HepG2 (cell line): ENCODE data around the gene DUOXA2. TPM values are rescaled to one million over a fixed set of nuclear protein-coding genes. Genes with fewer than 3 reads are reported as not detected.

Source experiments
- ATAC-seq: fragments of 200-7000 bp; cut with Tn5 transposase; 3 replicates; pipeline ENCODE4 v1.9.1; 2020; ENCODE audit warnings: mild to moderate bottlenecking, moderate library complexity
- BruUV-seq: library from RNA; stranded (reverse); fragments of 400-500 nt; replicated peaks from 2 replicates; lab custom pipeline; 2021; lab: Mats Ljungman, UMichigan
- CTCF ChIA-PET: fragments of 300-600 bp; formaldehyde crosslinking; extraction: SDS; loops from one replicate; lab custom pipeline; 2021; ENCODE audit warnings: low total read pairs, inconsistent platforms, low intra/inter-chr PET ratio; lab: Yijun Ruan, JAX
- POLR2A ChIA-PET: fragments of 350-600 bp; sonication (Branson Sonifier 250); formaldehyde crosslinking; loops from one replicate; lab custom pipeline; 2020; ENCODE audit warnings: antibody characterized with exemption, inconsistent platforms; lab: Yijun Ruan, JAX
- DNase-seq: peaks from one replicate; pipeline ENCODE4 v3.0.0-alpha.2; 2015; ENCODE audit warnings: low spot score
- FAIRE-seq: peaks from 3 replicates; lab custom pipeline; 2011; peaks lifted over from hg19 to GRCh38; lab: Jason Lieb, UNC
- H2AFZ ChIP-seq: one replicate; pipeline ENCODE4 v1.6.1; 2011; ENCODE audit warnings: low read length, inconsistent platforms
- H3K27ac ChIP-seq: fragments of 300-600 bp; 3 replicates; pipeline ENCODE4 v1.8.0; 2011; ENCODE audit warnings: mixed run types, mild to moderate bottlenecking, mixed read lengths, low read length, inconsistent platforms; ENCODE audit not compliant: insufficient read depth; ENCODE audit errors: extremely low read length
- H3K27me3 ChIP-seq, 2 experiments: fragments of 200-600 bp in 1 of 2; 2 replicates in 1 of 2; 3 replicates in 1 of 2; pipeline versions ENCODE4 v1.6.0 to v1.8.0; 2011; ENCODE audit warnings: low read length in 2 of 2, mild to moderate bottlenecking in 2 of 2, moderate library complexity in 2 of 2, inconsistent platforms in 1 of 2; ENCODE audit not compliant: insufficient read depth in 2 of 2, control insufficient read depth in 1 of 2
- H3K36me3 ChIP-seq, 2 experiments: fragments of 200-600 bp in 1 of 2; replicated peaks in 1 of 2; 2 replicates in 1 of 2; 3 replicates in 1 of 2; pipeline versions ENCODE4 v1.5.1 to v1.8.0; 2011; ENCODE audit warnings: low read length in 2 of 2, inconsistent platforms in 1 of 2; ENCODE audit not compliant: insufficient read depth in 2 of 2, control insufficient read depth in 1 of 2
- H3K4me1 ChIP-seq: 2 replicates; pipeline ENCODE4 v1.5.1; 2012; ENCODE audit warnings: low read length, inconsistent platforms; ENCODE audit not compliant: insufficient read depth
- H3K4me2 ChIP-seq: 2 replicates; pipeline ENCODE4 v1.6.0; 2011; ENCODE audit warnings: low read depth, low read length, inconsistent platforms
- H3K4me3 ChIP-seq, 3 experiments: fragments of 200-600 bp in 1 of 3; sonication (generic), shearing (Covaris generic) in 1 of 3; replicated peaks in 1 of 3; 2 replicates each; pipeline ENCODE4 v1.5.1; 2011 to 2016; ENCODE audit warnings: low read length in 3 of 3, inconsistent platforms in 2 of 3, low read depth in 2 of 3, mild to moderate bottlenecking in 2 of 3, control low read depth in 1 of 3, mixed read lengths in 1 of 3; ENCODE audit not compliant: insufficient read depth in 1 of 3
- H3K79me2 ChIP-seq: one replicate; pipeline ENCODE4 v1.6.1; 2011; ENCODE audit warnings: low read length, inconsistent platforms; ENCODE audit not compliant: insufficient read depth
- H3K9ac ChIP-seq: 2 replicates; pipeline ENCODE4 v1.6.0; 2011; ENCODE audit warnings: mild to moderate bottlenecking, low read depth, low read length, inconsistent platforms; ENCODE audit not compliant: insufficient read depth
- H3K9me3 ChIP-seq: 2 replicates; pipeline ENCODE4 v1.5.1; 2012; ENCODE audit warnings: mild to moderate bottlenecking, low read length
- H4K20me1 ChIP-seq: 2 replicates; pipeline ENCODE4 v1.6.0; 2011; ENCODE audit warnings: inconsistent platforms, mild to moderate bottlenecking, low read length, moderate library complexity; ENCODE audit not compliant: insufficient read depth
- HDAC2 ChIP-seq: sonication (generic); formaldehyde crosslinking; IDR thresholded peaks from 2 replicates; pipeline ENCODE4 v1.4.0; 2020; ENCODE audit warnings: missing genetic modification reagents
- HOXA9 ChIP-seq: sonication (generic); formaldehyde crosslinking; IDR thresholded peaks from 2 replicates; pipeline ENCODE4 v1.8.1; 2022; ENCODE audit warnings: missing genetic modification reagents, mild to moderate bottlenecking, moderate library complexity, borderline replicate concordance
- KDM5A ChIP-seq: fragments of 200-600 bp; sonication (generic); IDR thresholded peaks from 2 replicates; pipeline ENCODE4 v1.7.0; 2018; ENCODE audit warnings: antibody characterized with exemption, mild to moderate bottlenecking, low read length, borderline replicate concordance
- KLF9 ChIP-seq: IDR thresholded peaks from 2 replicates; pipeline ENCODE4 v1.6.1; 2016; ENCODE audit warnings: low read depth
- MEF2D ChIP-seq: sonication (generic); formaldehyde crosslinking; IDR thresholded peaks from 2 replicates; pipeline ENCODE4 v1.5.1; 2020; ENCODE audit warnings: mild to moderate bottlenecking, missing genetic modification reagents
- MLLT10 ChIP-seq: sonication (generic); formaldehyde crosslinking; IDR thresholded peaks from 2 replicates; pipeline ENCODE4 v1.4.0; 2020; ENCODE audit warnings: missing genetic modification reagents
- MLX ChIP-seq: IDR thresholded peaks from 2 replicates; pipeline ENCODE4 v1.6.1; 2016
- NFRKB ChIP-seq: fragments of 450-650 bp; IDR thresholded peaks from 2 replicates; pipeline ENCODE4 v1.6.1; 2017
- RBAK ChIP-seq: sonication (generic); formaldehyde crosslinking; IDR thresholded peaks from 2 replicates; pipeline ENCODE4 v1.5.1; 2020; ENCODE audit warnings: mild to moderate bottlenecking, missing genetic modification reagents
- SALL2 ChIP-seq: sonication (generic); formaldehyde crosslinking; IDR thresholded peaks from 2 replicates; pipeline ENCODE4 v1.8.1; 2023; ENCODE audit warnings: mild to moderate bottlenecking, missing genetic modification reagents, inconsistent platforms
- SP5 ChIP-seq: IDR thresholded peaks from 2 replicates; pipeline ENCODE4 v1.6.1; 2016; ENCODE audit warnings: low read depth, borderline replicate concordance
- TGIF2 ChIP-seq: IDR thresholded peaks from 2 replicates; pipeline ENCODE4 v1.6.1; 2016; ENCODE audit warnings: control low read depth, missing compliant biosample characterization
- THAP9 ChIP-seq: sonication (generic); formaldehyde crosslinking; IDR thresholded peaks from 2 replicates; pipeline ENCODE4; 2020; ENCODE audit warnings: missing genetic modification reagents, mild to moderate bottlenecking, borderline replicate concordance
- YEATS4 ChIP-seq: sonication (generic); formaldehyde crosslinking; IDR thresholded peaks from 2 replicates; pipeline ENCODE4 v1.4.0; 2020; ENCODE audit warnings: missing genetic modification reagents, borderline replicate concordance
- ZBTB38 ChIP-seq: sonication (generic); formaldehyde crosslinking; IDR thresholded peaks from 2 replicates; pipeline ENCODE4 v1.5.1; 2020; ENCODE audit warnings: mild to moderate bottlenecking, missing genetic modification reagents
- ZMAT3 ChIP-seq: sonication (generic); formaldehyde crosslinking; conservative IDR thresholded peaks from 2 replicates; pipeline ENCODE4 v1.7.0; 2021; ENCODE audit warnings: missing genetic modification reagents
- ZNF350 ChIP-seq: sonication (generic); formaldehyde crosslinking; IDR thresholded peaks from 2 replicates; pipeline ENCODE4 v1.4.0; 2020; ENCODE audit warnings: mild to moderate bottlenecking, low read depth, missing genetic modification reagents, borderline replicate concordance
- ZNF567 ChIP-seq: sonication (generic); formaldehyde crosslinking; IDR thresholded peaks from 2 replicates; pipeline ENCODE4 v1.8.1; 2023; ENCODE audit warnings: mild to moderate bottlenecking, missing genetic modification reagents, borderline replicate concordance
- ZNF616 ChIP-seq: sonication (generic); formaldehyde crosslinking; IDR thresholded peaks from 2 replicates; pipeline ENCODE4 v1.5.0; 2020; ENCODE audit warnings: low read depth, mild to moderate bottlenecking, missing genetic modification reagents
- ZNF775 ChIP-seq: sonication (generic); formaldehyde crosslinking; IDR thresholded peaks from 2 replicates; pipeline ENCODE4 v1.4.0; 2020; ENCODE audit warnings: missing genetic modification reagents, mild to moderate bottlenecking, moderate library complexity, borderline replicate concordance
- WGBS: methylation state at CpG from one replicate; pipeline ENCODE4 v1.1.6; 2017; ENCODE audit warnings: low lambda C conversion rate; 5-methylcytosine and 5-hydroxymethylcytosine counted together
- in situ Hi-C: cut with HindIII; loops from 2 replicates; pipeline ENCODE4 v1.10.0; 2017; ENCODE audit warnings: low pct_unique_long_range_greater_than_20kb; ENCODE audit not compliant: extremely low pct_ligation_motif_present
- intact Hi-C: fragments of 100-400 bp; cut with micrococcal nuclease; formaldehyde crosslinking; loops from one replicate; pipeline ENCODE4 v1.10.0; 2022; ENCODE audit not compliant: unreplicated experiment
- polyA plus RNA-seq, 8 experiments: library from polyadenylated mRNA; depleted of rRNA in 3 of 8; stranded (reverse) in 7 of 8; unstranded in 1 of 8; fragments of >200 nt; fragmentation: Illumina TruSeq in 4 of 8; extraction: Trizol in 4 of 8; gene quantifications; 2 replicates each; pipeline versions ENCODE4 v1.2.1 to v1.2.3, GENCODE V29; 2011 to 2016; ENCODE audit warnings: low read depth in 4 of 8, missing spikeins in 1 of 8, mixed read lengths in 1 of 8; ENCODE audit not compliant: insufficient read depth in 1 of 8
- total RNA-seq, 5 experiments: library from RNA; depleted of rRNA; stranded (reverse); fragments of >200 nt; fragmentation: Illumina TruSeq; extraction: Trizol; gene quantifications; 2 replicates each; pipeline ENCODE4 v1.2.3, GENCODE V29; 2016; ENCODE audit warnings: low read depth in 1 of 5

DUOXA2 gene
- total and polyA plus RNA-seq, 2 of the 13 experiments (the other 11 are each of a cell fraction or from before 2014, with no cell fraction given) = 0.32 TPM; not detected in 1

GRCh38 chr15:45134046-45134445 is 19.9 kb downstream of the DUOXA2 start:
- ChIA-PET CTCF (no interaction called here), POLR2A (no interaction called here)
- ATAC-seq (no peak), DNase-seq (no peak), FAIRE-seq (no peak)
- H3K9me3 ChIP-seq = no peaks in the 10 kb centered on the region
- H3K27ac ChIP-seq = no peak overlapping the region
- in situ Hi-C loops (no loop called here), intact Hi-C loops (no loop called here)
- no TSS peak for BruUV-seq
- TF ChIP-seq RBAK (no peak), KDM5A (no peak), ZBTB38 (CRISPR knock-in tag) (no peak), YEATS4 (CRISPR knock-in tag) (no peak), SP5 (CRISPR knock-in tag) (no peak), ZNF567 (CRISPR knock-in tag) (no peak), NFRKB (no peak), THAP9 (CRISPR knock-in tag) (no peak), HDAC2 (CRISPR knock-in tag) (no peak), MLLT10 (CRISPR knock-in tag) (no peak), MLX (CRISPR knock-in tag) (no peak), SALL2 (CRISPR knock-in tag) (no peak), HOXA9 (CRISPR knock-in tag) (no peak), ZNF775 (CRISPR knock-in tag) (no peak), KLF9 (CRISPR knock-in tag) (no peak), ZMAT3 (CRISPR knock-in tag) (no peak), MEF2D (CRISPR knock-in tag) (no peak), ZNF350 (CRISPR knock-in tag) (no peak), ZNF616 (CRISPR knock-in tag) (no peak), TGIF2 (CRISPR knock-in tag) (no peak)
- H3K36me3 ChIP-seq = no peaks in the 10 kb centered on the region
- peaks cover 4 to 18% of the 10 kb centered on the region in 2 experiments; a peak in 4 of 5 replicates for H3K27me3 ChIP-seq
- H3K4me1 ChIP-seq = peaks cover 25% of the 10 kb centered on the region
- no peak overlapping the region for H2AFZ ChIP-seq
- no peak overlapping the region for H3K4me2 ChIP-seq
- no peak overlapping the region for H3K9ac ChIP-seq
- no peaks in the 10 kb centered on the region for H4K20me1 ChIP-seq
- H3K79me2 ChIP-seq = no peaks in the 10 kb centered on the region
- H3K4me3 ChIP-seq = no peak overlapping the region
- 58% methylated on average over 7 of the region's 7 CpGs for WGBS
